WI38 (cell line): ENCODE results near the gene ESPNL.

Experiments used
- H3K4me3 ChIP-seq: 2 replicates; pipeline ENCODE4 v1.5.1; 2011; ENCODE audit warnings: low read depth, mild to moderate bottlenecking, control low read depth, low read length
- CTCF ChIP-seq: IDR thresholded peaks from 2 replicates; pipeline ENCODE4 v1.5.1; 2012; ENCODE audit warnings: low read depth, mild to moderate bottlenecking, control low read depth, low read length

ESPNL gene

GRCh38 chr2:238135601-238136150, 35.5 kb downstream of the ESPNL start:
- no peak for TF ChIP-seq CTCF

GRCh38 chr2:238136820-238137537, 36.8 kb downstream of the ESPNL start:
- TF ChIP-seq CTCF = no peak
- no peak overlapping the region for H3K4me3 ChIP-seq

More at GRCh38 chr2:238135601-238136150, 35.5 kb downstream of the ESPNL start:
- H3K4me3 ChIP-seq = no peak overlapping the region

GRCh38 chr2:238137885-238138284, 37.7 kb downstream of the ESPNL start:
- no peak overlapping the region for H3K4me3 ChIP-seq
- no peak for TF ChIP-seq CTCF

GRCh38 chr2:238138331-238139195, 38.4 kb downstream of the ESPNL start, which contains the start of gene KLHL30:
TSS of gene KLHL30 (plus strand) at chr2:238138668. CDS start at chr2:238140755, 2,087 bp downstream.
- no peak for TF ChIP-seq CTCF
- no peak within 1 kb of the TSS for H3K4me3 ChIP-seq

GRCh38 chr2:238139196-238140039, 39.3 kb downstream of the ESPNL start:
- TF ChIP-seq CTCF = 0 out of 2 replicates have a peak, but pooled peaks have one; percentile 18

GRCh38 chr2:238140040-238140439, 39.9 kb downstream of the ESPNL start:
- TF ChIP-seq CTCF = no peak
- no peak overlapping the region for H3K4me3 ChIP-seq

More at GRCh38 chr2:238139196-238140039, 39.3 kb downstream of the ESPNL start:
- no peak overlapping the region for H3K4me3 ChIP-seq
